Endothelial cell of umbilical vein (primary cell): Measurements from ENCODE around the gene RHAG.

Experiments
- CTCF ChIP-seq, 2 donors: IDR thresholded peaks; 1 replicate in 1 of 2; 2 replicates in 1 of 2; pipeline ENCODE4 v1.5.1; 2011; ENCODE audit warnings: low read length in 2 of 2, mild to moderate bottlenecking in 2 of 2, moderate library complexity in 2 of 2, control low read depth in 1 of 2, inconsistent platforms in 1 of 2, low read depth in 1 of 2; ENCODE audit not compliant: insufficient read depth in 1 of 2; ENCODE audit errors: extremely low read depth in 1 of 2
- EZH2 ChIP-seq: IDR thresholded peaks from 2 replicates; pipeline ENCODE4 v1.6.1; 2012; ENCODE audit warnings: borderline replicate concordance, low read depth, mild to moderate bottlenecking, moderate library complexity, low read length, inconsistent platforms; ENCODE audit not compliant: severe bottlenecking
- GATA2 ChIP-seq: IDR thresholded peaks from 2 replicates; pipeline ENCODE4 v1.7.0; 2011; ENCODE audit warnings: low read depth, mild to moderate bottlenecking, moderate library complexity, mixed read lengths, low read length; ENCODE audit not compliant: insufficient read length, insufficient read depth
- POLR2A ChIP-seq: IDR thresholded peaks from 2 replicates; pipeline ENCODE4 v1.6.1; 2012; ENCODE audit warnings: low read depth, mild to moderate bottlenecking, control low read depth, low read length
- POLR2AphosphoS5 ChIP-seq: IDR thresholded peaks from 2 replicates; pipeline ENCODE4 v1.6.1; 2012; ENCODE audit warnings: low read depth, mild to moderate bottlenecking, control low read depth, low read length, moderate library complexity; ENCODE audit not compliant: insufficient read depth

DNA sequence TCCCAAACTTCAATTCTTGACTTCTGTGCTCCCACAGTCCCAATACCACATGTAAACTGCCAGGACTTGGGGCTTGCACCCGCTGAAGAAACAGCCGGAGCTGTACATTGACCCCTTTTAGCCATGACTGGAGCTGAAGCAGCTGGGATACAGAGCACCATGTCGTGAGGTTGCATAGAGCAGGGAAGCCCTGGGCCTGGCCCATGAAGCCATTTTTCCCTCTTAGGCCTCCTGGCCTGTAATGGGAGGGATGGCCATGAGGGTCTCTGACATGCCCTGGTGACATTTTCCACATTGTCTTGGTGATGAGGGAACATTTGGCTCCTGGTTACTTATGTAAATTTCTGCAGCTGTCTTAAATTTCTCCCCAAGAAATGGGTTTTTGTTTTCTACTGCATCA is 9.8 kb downstream of the RHAG start:
- no peak for TF ChIP-seq CTCF (IDR thresholded peaks at IDR 0.05; ENCODE audit: extremely low read depth in 1 of 2, insufficient read depth in 1 of 2, low read depth in 1 of 2, low read length in 2 of 2)
- no peak for TF ChIP-seq EZH2
- TF ChIP-seq POLR2AphosphoS5 = no peak
- TF ChIP-seq POLR2A = no peak
- no peak for TF ChIP-seq GATA2
